Epithelial cell of proximal tubule (primary cell): Measurements from ENCODE around the gene ATP8B4. TPM values are rescaled to one million over a fixed set of nuclear protein-coding genes. Genes with fewer than 3 reads are reported as not detected.

ENCODE experiments used
- DNase-seq: peaks from one replicate; pipeline ENCODE4 v3.0.0-alpha.2; 2011; ENCODE audit warnings: low read depth
- H3K4me3 ChIP-seq: 2 replicates; pipeline ENCODE4 v1.5.1; 2011; ENCODE audit warnings: low read depth, mild to moderate bottlenecking, low read length
- total RNA-seq: library from RNA; depleted of rRNA; stranded (reverse); fragments of >200 nt; gene quantifications from 2 replicates; pipeline ENCODE4 v1.2.3, GENCODE V29; 2015
- TF ChIP-seq, protein P1 (sequence below): conservative IDR thresholded peaks from 2 replicates; pipeline ENCODE4 v1.5.1; 2012; ENCODE audit warnings: low read depth, mild to moderate bottlenecking, low read length

ATP8B4 gene
- total RNA-seq, 1 donor from 2014 or later = not detected

GRCh38 chr15:49831206-49831965 lies 287.6 kb downstream of the ATP8B4 start:
- TF ChIP-seq, protein P1, sequence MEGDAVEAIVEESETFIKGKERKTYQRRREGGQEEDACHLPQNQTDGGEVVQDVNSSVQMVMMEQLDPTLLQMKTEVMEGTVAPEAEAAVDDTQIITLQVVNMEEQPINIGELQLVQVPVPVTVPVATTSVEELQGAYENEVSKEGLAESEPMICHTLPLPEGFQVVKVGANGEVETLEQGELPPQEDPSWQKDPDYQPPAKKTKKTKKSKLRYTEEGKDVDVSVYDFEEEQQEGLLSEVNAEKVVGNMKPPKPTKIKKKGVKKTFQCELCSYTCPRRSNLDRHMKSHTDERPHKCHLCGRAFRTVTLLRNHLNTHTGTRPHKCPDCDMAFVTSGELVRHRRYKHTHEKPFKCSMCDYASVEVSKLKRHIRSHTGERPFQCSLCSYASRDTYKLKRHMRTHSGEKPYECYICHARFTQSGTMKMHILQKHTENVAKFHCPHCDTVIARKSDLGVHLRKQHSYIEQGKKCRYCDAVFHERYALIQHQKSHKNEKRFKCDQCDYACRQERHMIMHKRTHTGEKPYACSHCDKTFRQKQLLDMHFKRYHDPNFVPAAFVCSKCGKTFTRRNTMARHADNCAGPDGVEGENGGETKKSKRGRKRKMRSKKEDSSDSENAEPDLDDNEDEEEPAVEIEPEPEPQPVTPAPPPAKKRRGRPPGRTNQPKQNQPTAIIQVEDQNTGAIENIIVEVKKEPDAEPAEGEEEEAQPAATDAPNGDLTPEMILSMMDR = no peak
- no peak overlapping the region for H3K4me3 ChIP-seq
- DNase-seq = peak; percentile 45

DNA sequence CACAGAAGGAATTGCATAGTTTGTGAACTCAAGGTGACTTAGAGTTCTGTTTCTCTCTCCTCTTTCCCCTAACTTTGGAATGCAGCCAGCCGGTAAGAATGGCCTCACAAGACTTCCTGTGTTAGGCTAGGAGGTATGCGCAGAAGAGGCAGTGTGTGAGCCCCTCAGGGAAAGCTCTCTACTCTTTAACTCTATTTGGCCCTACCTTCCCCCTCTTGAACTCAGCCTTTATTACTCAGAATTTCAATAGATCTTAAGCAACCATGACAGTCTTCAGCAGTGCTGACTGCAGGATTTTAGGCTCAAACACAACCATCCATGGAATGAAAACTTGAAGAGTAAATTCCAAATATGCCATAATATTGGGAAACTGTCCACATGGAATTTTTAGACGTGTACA lies 288.6 kb downstream of the ATP8B4 start:
- TF ChIP-seq, protein P1 = no peak
- no peak for DNase-seq
- no peak overlapping the region for H3K4me3 ChIP-seq

DNA sequence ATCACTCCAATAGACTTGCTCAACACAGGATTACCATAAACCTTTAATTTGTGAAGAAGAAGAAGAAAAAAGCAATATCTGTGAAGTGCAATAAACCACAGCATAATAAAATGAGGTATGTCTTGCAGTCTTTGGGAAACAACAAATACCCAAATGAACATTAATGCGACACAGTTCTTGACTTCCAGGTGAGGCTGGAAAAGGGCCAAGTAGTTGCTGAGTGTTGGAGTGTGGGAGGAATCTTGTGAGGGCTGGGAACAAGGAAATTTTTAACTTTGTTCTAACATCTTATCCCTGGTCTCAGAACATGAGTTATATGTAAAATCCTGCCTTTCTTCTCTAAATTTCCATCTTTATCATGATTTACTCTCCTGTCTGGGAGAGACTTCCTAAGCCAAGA lies 291.7 kb downstream of the ATP8B4 start:
- no peak for DNase-seq
- TF ChIP-seq, protein P1 = no peak
- no peak overlapping the region for H3K4me3 ChIP-seq

DNA sequence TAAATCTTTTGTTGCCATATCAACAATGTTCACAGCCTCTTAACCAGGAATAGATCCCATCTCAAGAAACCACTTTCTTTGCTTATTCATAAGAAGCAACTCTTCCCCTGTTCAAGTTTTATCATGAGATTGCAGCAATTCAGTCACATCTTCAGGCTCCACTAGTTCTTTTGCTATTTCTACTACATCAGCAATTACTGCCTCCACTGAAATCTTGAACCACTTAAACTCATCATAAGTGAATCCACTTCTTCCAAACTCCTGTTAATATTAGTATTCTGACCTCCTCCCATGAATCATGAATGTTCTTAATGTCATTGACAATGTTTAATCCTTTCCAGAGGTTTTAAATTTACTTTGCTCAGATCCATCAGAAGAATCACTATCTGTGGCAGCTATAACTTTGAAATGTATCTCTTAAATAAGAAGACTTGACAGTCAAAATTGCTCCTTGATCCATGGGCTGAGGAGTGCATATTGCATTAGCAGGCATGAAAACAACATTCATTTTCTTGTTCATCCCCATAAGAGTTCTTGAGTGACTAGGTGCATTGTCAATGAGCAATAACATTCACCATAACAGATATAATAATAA lies 292.3 kb downstream of the ATP8B4 start:
- no peak overlapping the region for H3K4me3 ChIP-seq
- no peak for DNase-seq
- TF ChIP-seq, protein P1 = no peak

- no peak for DNase-seq
- H3K4me3 ChIP-seq = no peak overlapping the region
- TF ChIP-seq, protein P1 = no peak
Observed at GRCh38 chr15:49824775-49825099, 294.3 kb downstream of the ATP8B4 start.

GRCh38 chr15:49823987-49824774 lies 294.9 kb downstream of the ATP8B4 start:
- no peak for DNase-seq
- H3K4me3 ChIP-seq = no peak overlapping the region
- TF ChIP-seq, protein P1 = no peak
